NCI-H1092 (cell line): ENCODE results near the gene PKNOX2.

Experiments used
- DNase-seq: peaks from one replicate; lab custom pipeline; 2025; lab: John Stamatoyannopoulos, UW

The PKNOX2 gene

GRCh38 chr11:125364121-125364826 lies 199.7 kb downstream of the PKNOX2 start:
- DNase-seq: no peak

GRCh38 chr11:125365196-125365931 lies 200.8 kb downstream of the PKNOX2 start:
- no peak for DNase-seq

- DNase-seq: no peak
These were observed 203.2 kb downstream of the PKNOX2 start for GRCh38 chr11:125367710-125368109.

- DNase-seq: no peak
These were observed 204.2 kb downstream of the PKNOX2 start for GRCh38 chr11:125368757-125369156.

GRCh38 chr11:125369808-125370207 lies 205.3 kb downstream of the PKNOX2 start:
- no peak for DNase-seq

GRCh38 chr11:125370561-125371389 lies 206.2 kb downstream of the PKNOX2 start:
- no peak for DNase-seq

GRCh38 chr11:125371431-125371935 lies 206.9 kb downstream of the PKNOX2 start:
- peak; percentile 41 for DNase-seq

- no peak for DNase-seq
These were observed 207.5 kb downstream of the PKNOX2 start for GRCh38 chr11:125372088-125372487.

- DNase-seq: no peak
These were observed 208.4 kb downstream of the PKNOX2 start for GRCh38 chr11:125372911-125373310.

- DNase-seq: no peak
These were observed 209.2 kb downstream of the PKNOX2 start for GRCh38 chr11:125373426-125374391.

- no peak for DNase-seq
These were observed 209.8 kb downstream of the PKNOX2 start for GRCh38 chr11:125374398-125374797.

GRCh38 chr11:125375146-125375545 lies 210.6 kb downstream of the PKNOX2 start:
- no peak for DNase-seq

GRCh38 chr11:125376117-125376516 lies 211.6 kb downstream of the PKNOX2 start:
- peak; percentile 34 for DNase-seq

GRCh38 chr11:125376856-125377255 lies 212.3 kb downstream of the PKNOX2 start:
- no peak for DNase-seq

- no peak for DNase-seq
These were observed 213.5 kb downstream of the PKNOX2 start for GRCh38 chr11:125378083-125378482.

- DNase-seq: no peak
These were observed 214.0 kb downstream of the PKNOX2 start for GRCh38 chr11:125378571-125378970.

GRCh38 chr11:125379565-125379964 lies 215.0 kb downstream of the PKNOX2 start:
- no peak for DNase-seq

GRCh38 chr11:125379981-125380380 lies 215.4 kb downstream of the PKNOX2 start:
- DNase-seq: no peak

- no peak for DNase-seq
These were observed 216.3 kb downstream of the PKNOX2 start for GRCh38 chr11:125380756-125381445.

- no peak for DNase-seq
These were observed 217.0 kb downstream of the PKNOX2 start for GRCh38 chr11:125381499-125382044.
